ENCODE measurements around the gene PRSS37.

The PRSS37 gene

GRCh38 chr7:141788296-141788695 is 53.0 kb downstream of the PRSS37 start:
- Histone ChIP-seq H3K27ac (ENCODE audit: low read depth, low read length) (no peak overlapping the region), H3K36me3 (ENCODE audit: insufficient read depth, low read length) (no peaks in the 10 kb centered on the region), H3K27me3 (ENCODE audit: insufficient read depth, low read length) (no peaks in the 10 kb centered on the region), H2AFZ (ENCODE audit: low read length, unreplicated experiment) (no peak overlapping the region), H3K4me1 (ENCODE audit: control insufficient read depth, insufficient read depth, low read length, unreplicated experiment) (no peaks in the 10 kb centered on the region), H3K79me2 (ENCODE audit: control insufficient read depth, insufficient read depth, low read length, unreplicated experiment) (no peaks in the 10 kb centered on the region), H3K4me3 (ENCODE audit: low read depth, low read length) (no peak overlapping the region)

Data from ACC112 (cell line).